Nephron (organoid): ENCODE measurements around the gene AP2A2.

ENCODE experiments used
- H3K27ac Mint-ChIP-seq, 3 experiments: 2 replicates each; pipeline ENCODE4 v1.8.0; 2020; ENCODE audit warnings: mixed read lengths in 3 of 3, mild to moderate bottlenecking in 2 of 3, moderate library complexity in 1 of 3
- H3K27me3 Mint-ChIP-seq: 2 replicates; pipeline ENCODE4 v1.8.0; 2021; ENCODE audit warnings: low read depth, mild to moderate bottlenecking, moderate library complexity, mixed read lengths
- H3K36me3 Mint-ChIP-seq: 2 replicates; pipeline ENCODE4 v1.8.0; 2020; ENCODE audit warnings: low read depth, mixed read lengths
- H3K4me1 Mint-ChIP-seq: 2 replicates; pipeline ENCODE4 v1.8.0; 2020; ENCODE audit warnings: mixed read lengths
- H3K4me3 Mint-ChIP-seq, 3 experiments: 2 replicates each; pipeline ENCODE4 v1.8.0; 2020; ENCODE audit warnings: mild to moderate bottlenecking in 3 of 3, mixed read lengths in 3 of 3, moderate library complexity in 2 of 3
- H3K9me3 Mint-ChIP-seq: 2 replicates; pipeline ENCODE4 v1.8.0; 2020; ENCODE audit warnings: mixed read lengths
- CTCF ChIP-seq, 3 experiments: fragments of 200-600 bp; sonication (generic); IDR thresholded peaks; one replicate each; pipeline ENCODE4 v1.5.0; 2021; ENCODE audit warnings: antibody characterized with exemption in 3 of 3; ENCODE audit not compliant: unreplicated experiment in 3 of 3

AP2A2 gene

GRCh38 chr11:1041936-1042608, 116.4 kb downstream of the AP2A2 start:
- TF ChIP-seq CTCF (IDR thresholded peaks at IDR 0.05; ENCODE audit: unreplicated experiment in 3 of 3), result no peak
- no peak overlapping the region for H3K27ac Mint-ChIP-seq
- H3K9me3 Mint-ChIP-seq, result no peaks in the 10 kb centered on the region
- H3K27me3 Mint-ChIP-seq, result peaks cover 15% of the 10 kb centered on the region
- no peaks in the 10 kb centered on the region for H3K4me1 Mint-ChIP-seq
- H3K36me3 Mint-ChIP-seq, result no peaks in the 10 kb centered on the region
- H3K4me3 Mint-ChIP-seq, result no peak overlapping the region

GRCh38 chr11:1042626-1043562, 117.2 kb downstream of the AP2A2 start:
- Mint-ChIP-seq H3K9me3 (no peaks in the 10 kb centered on the region), H3K36me3 (no peaks in the 10 kb centered on the region), H3K27ac (no peak overlapping the region), H3K4me1 (no peaks in the 10 kb centered on the region), H3K4me3 (no peak overlapping the region), H3K27me3 (peaks cover 17% of the 10 kb centered on the region)
- no peak for TF ChIP-seq CTCF (IDR thresholded peaks at IDR 0.05; ENCODE audit: unreplicated experiment in 3 of 3)

GRCh38 chr11:1043563-1044096, 118.0 kb downstream of the AP2A2 start:
- no peak for TF ChIP-seq CTCF (IDR thresholded peaks at IDR 0.05; ENCODE audit: unreplicated experiment in 3 of 3)
- Mint-ChIP-seq H3K36me3 (no peaks in the 10 kb centered on the region), H3K4me3 (no peak overlapping the region), H3K9me3 (no peaks in the 10 kb centered on the region), H3K4me1 (no peaks in the 10 kb centered on the region), H3K27ac (no peak overlapping the region), H3K27me3 (peaks cover 25% of the 10 kb centered on the region)

- no peaks in the 10 kb centered on the region for H3K9me3 Mint-ChIP-seq
- no peak overlapping the region for H3K4me3 Mint-ChIP-seq
- H3K27ac Mint-ChIP-seq, result no peak overlapping the region
- TF ChIP-seq CTCF (IDR thresholded peaks at IDR 0.05; ENCODE audit: unreplicated experiment in 3 of 3), result no peak
- no peaks in the 10 kb centered on the region for H3K4me1 Mint-ChIP-seq
- H3K27me3 Mint-ChIP-seq, result peaks cover 28% of the 10 kb centered on the region
- H3K36me3 Mint-ChIP-seq, result no peaks in the 10 kb centered on the region
These were observed 118.5 kb downstream of the AP2A2 start for GRCh38 chr11:1044160-1044559.

- Mint-ChIP-seq H3K9me3 (no peaks in the 10 kb centered on the region), H3K4me3 (no peak overlapping the region), H3K27me3 (peaks cover 28% of the 10 kb centered on the region), H3K36me3 (no peaks in the 10 kb centered on the region), H3K27ac (no peak overlapping the region), H3K4me1 (no peaks in the 10 kb centered on the region)
- TF ChIP-seq CTCF (IDR thresholded peaks at IDR 0.05; ENCODE audit: unreplicated experiment in 3 of 3), result no peak
These were observed 122.0 kb downstream of the AP2A2 start for GRCh38 chr11:1047595-1048156.
